GM19468 (cell line): ENCODE results near the gene PACRG.

Source experiments
- ATAC-seq: cut with Tn5 transposase; IDR thresholded peaks from one replicate; pipeline ENCODE4 v1.9.1; 2021; ENCODE audit warnings: mild to moderate bottlenecking, moderate library complexity, moderate number of reproducible peaks; ENCODE audit not compliant: unreplicated experiment; ENCODE audit errors: extremely low read depth

PACRG gene

DNA sequence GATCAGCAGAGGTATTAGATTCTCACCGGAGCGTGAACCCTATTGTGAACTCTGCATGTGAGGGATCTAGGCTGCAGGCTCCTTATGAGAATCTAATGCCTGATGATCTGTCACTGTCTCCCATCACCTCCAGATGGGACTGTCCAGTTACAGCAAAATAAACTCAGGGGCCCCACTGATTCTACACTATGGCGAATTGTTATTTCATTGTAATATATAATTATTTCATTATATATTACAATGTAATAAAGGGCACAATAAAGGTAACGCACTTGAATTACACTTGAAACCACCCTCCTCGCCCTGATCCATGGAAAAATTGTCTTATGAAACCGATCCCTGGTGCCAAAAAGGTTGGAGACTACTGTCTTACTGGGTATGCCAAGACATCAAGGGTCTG is 18.8 kb upstream of the PACRG start:
- ATAC-seq: no peak

DNA sequence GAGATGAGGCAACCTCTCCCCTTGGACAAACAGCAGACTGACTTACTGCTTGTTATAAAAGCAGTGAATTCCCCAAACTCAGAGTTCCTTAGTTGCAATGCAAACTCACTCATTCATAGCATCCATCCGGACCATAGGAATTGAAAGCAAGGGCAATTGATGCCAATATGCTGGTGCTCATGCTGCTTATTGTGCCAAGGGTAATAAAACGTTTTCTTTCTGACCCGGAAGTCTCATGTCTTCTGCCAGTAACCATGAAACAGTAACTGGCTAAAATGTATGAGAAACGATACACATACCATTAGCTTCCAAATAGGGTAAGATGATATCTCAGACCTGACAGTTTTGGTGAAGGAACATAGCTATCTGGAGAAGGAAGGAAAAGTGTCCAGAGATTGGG is 18.3 kb upstream of the PACRG start:
- ATAC-seq: no peak

GRCh38 chr6:162710419-162710818 is 17.4 kb upstream of the PACRG start:
- ATAC-seq: no peak

GRCh38 chr6:162710936-162711335 is 16.8 kb upstream of the PACRG start:
- ATAC-seq: no peak

- ATAC-seq: no peak
Measured at GRCh38 chr6:162711376-162711775, 16.4 kb upstream of the PACRG start.

GRCh38 chr6:162712694-162713093 is 15.1 kb upstream of the PACRG start:
- no peak for ATAC-seq

GRCh38 chr6:162713974-162714780 is 13.6 kb upstream of the PACRG start:
- no peak for ATAC-seq

GRCh38 chr6:162715601-162716000 is 12.2 kb upstream of the PACRG start:
- ATAC-seq: no peak

DNA sequence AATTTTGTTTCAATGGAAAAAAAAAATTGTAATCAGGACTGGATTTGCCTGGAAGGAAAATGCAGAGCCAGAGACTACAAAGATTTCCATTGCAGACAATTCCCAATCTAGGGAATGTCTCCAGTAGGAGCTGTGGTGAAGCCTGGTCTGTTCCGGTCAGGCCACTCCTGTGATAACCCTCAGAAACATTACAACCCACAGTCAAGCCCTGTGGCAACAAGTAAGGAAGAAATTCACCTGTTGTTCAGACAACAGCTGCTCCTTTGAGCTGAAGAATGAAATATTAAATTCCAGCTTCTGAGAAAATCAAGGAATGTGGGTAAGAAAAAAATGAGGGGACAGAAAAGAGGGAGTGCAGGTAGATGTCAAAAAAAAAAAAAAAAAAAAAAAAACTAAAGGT is 8.2 kb upstream of the PACRG start:
- no peak for ATAC-seq

GRCh38 chr6:162721404-162721687 is 6.4 kb upstream of the PACRG start:
- ATAC-seq: no peak

DNA sequence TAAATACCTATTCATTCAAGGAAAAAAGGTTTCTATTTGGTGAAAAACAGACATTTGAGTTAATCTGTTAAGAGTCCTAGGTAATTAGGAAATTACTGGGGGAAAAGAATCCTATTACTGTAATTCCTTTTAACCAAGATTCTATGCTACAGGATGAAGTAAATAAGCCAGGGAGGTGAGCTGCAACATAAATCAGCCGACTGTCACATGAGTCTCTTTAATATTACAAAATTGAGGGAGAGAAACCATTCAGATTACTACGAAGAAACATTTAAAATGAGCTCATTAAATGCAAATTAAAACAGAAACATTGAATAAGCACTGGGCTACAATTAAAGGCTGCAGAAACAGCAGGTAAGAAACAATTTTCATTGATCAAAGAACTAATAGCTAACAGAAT is 5.5 kb upstream of the PACRG start:
- no peak for ATAC-seq

DNA sequence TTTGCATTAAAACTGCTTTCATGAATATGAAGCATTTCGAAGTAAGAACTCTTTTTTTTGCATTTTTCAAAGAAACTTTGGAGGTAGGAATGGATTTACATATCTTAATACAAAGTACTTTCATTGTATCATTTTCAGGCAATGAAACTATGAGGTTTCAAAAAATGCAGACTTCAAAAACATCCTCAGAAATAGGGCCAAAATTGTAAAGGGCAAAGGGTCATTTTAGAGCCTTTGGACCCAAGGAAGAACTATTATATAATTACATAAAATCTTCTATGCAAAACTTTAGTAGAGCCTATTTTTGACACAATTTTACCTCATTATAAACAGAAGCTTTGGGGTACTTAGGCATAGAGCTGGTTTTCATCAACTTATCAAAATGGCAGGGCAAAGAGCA is 5.1 kb upstream of the PACRG start:
- ATAC-seq: no peak

- no peak for ATAC-seq
Measured at GRCh38 chr6:162726947-162727321, 840 bp upstream of the PACRG start.

DNA sequence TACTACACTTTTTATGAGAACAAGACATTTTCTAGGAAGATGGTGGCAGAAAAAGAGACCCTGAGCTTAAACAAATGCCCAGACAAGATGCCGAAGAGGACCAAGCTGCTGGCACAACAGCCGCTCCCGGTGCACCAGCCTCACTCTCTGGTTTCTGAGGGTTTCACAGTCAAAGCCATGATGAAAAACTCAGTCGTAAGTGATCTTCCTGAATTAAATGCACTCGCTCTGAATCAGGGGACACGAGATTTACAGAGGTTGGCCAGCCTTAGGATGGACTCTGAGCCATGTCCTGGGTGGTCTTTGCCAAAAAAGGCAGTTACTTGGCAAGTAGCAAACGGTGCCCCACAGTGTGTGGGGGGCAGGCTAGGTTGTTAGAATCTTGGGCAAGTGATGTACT is 423 bp downstream of the PACRG start:
- ATAC-seq: no peak

GRCh38 chr6:162728706-162729105 is 932 bp downstream of the PACRG start:
- no peak for ATAC-seq

GRCh38 chr6:162730502-162730901 is 2.7 kb downstream of the PACRG start:
- no peak for ATAC-seq

GRCh38 chr6:162733489-162733888 is 5.7 kb downstream of the PACRG start:
- no peak for ATAC-seq

DNA sequence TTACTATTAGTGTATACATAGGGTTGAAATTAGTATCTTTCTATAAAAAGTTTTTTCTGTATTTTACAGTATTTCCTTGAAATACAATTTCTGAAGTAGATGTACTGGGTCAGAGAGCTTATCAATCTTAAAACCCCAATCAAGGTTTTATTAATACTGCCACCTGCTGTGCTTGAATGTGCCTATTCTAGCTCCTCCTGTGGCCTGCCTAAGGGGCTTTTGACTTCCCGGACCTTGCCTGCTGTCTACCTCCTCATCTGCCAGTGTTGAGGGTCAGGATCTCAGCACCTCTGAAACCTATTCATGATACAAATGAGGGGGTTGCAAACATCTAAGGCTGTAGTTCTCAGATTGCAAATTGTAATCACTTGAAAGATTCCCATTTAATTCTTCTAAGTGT is 9.2 kb downstream of the PACRG start:
- ATAC-seq: no peak

DNA sequence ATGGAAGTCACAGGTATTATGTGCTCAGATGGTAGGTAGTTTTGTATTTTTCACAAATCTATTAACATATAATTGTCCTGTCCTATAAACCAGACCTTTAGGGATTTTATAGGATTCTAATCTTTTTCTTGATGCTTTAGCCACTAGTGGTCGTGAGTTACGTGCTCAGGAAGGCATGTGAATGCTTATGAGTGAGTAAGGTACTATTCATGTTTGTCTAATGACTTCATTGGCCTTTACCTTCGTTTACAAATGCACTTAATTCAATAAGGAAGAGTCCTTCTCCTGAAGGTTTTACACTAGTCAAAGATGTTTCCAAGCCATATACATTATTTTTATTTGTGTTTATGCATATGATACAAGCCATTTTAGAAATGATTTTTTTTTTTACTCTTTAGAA is 23.0 kb downstream of the PACRG start:
- no peak for ATAC-seq

DNA sequence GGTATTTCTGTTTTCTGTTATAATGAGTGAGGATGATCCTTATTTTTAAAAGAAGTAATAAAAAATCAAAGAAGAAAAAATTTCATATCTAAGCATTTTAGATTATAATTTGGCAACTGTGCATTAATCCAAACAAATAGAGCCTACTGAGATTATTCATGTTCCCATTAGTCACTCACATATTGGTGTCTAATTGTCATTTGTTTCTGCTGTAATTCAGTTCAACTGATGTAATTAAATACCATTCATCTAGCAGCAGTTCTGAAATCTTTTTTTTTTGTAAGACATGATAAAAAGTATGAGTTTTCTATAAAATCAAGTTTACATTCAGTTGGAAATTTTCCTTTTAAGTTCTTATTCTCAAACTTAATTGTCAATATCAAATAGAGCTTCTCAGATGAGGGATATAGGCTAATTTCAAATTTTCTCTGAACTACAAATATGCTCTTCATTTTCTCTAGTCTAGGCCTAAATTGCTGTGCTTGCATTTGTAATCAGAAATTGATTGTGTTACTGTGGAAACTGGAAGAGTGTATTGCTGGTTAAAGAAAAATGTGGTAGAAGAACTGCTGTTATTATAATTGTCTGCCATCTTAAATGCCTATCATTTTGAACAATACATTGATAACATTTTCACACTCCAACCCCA is 23.6 kb downstream of the PACRG start:
- no peak for ATAC-seq

GRCh38 chr6:162753775-162754174 is 26.0 kb downstream of the PACRG start:
- no peak for ATAC-seq

GRCh38 chr6:162770136-162770535 is 42.4 kb downstream of the PACRG start:
- no peak for ATAC-seq
